Chondrocyte (in vitro differentiated cells): ENCODE results near the gene TRNT1. TPM values are rescaled to one million over a fixed set of nuclear protein-coding genes. Genes with fewer than 3 reads are reported as not detected.

Source experiments
- DNase-seq: peaks from one replicate; pipeline ENCODE4 v3.0.0; 2021; ENCODE audit warnings: mixed read lengths, low spot score
- H3K27ac Mint-ChIP-seq: one replicate; pipeline ENCODE4 v1.8.0; 2021; ENCODE audit warnings: mild to moderate bottlenecking, moderate library complexity, mixed read lengths; ENCODE audit not compliant: unreplicated experiment
- H3K27me3 Mint-ChIP-seq: 2 replicates; pipeline ENCODE4 v1.8.0; 2021; ENCODE audit warnings: low read depth, mixed read lengths
- H3K36me3 Mint-ChIP-seq: 2 replicates; pipeline ENCODE4 v1.8.0; 2021; ENCODE audit warnings: low read depth, mixed read lengths
- H3K4me1 Mint-ChIP-seq: 2 replicates; pipeline ENCODE4 v1.8.0; 2021; ENCODE audit warnings: low read depth, mild to moderate bottlenecking, mixed read lengths
- H3K4me3 Mint-ChIP-seq: one replicate; pipeline ENCODE4 v1.8.0; 2021; ENCODE audit warnings: mild to moderate bottlenecking, moderate library complexity, mixed read lengths; ENCODE audit not compliant: unreplicated experiment
- H3K9me3 Mint-ChIP-seq: 2 replicates; pipeline ENCODE4 v1.8.0; 2021; ENCODE audit warnings: low read depth, mixed read lengths
- total RNA-seq: library from RNA; stranded (reverse); gene quantifications from 3 replicates; pipeline ENCODE4 v1.2.1, GENCODE V29; 2021
- TF ChIP-seq, protein P1 (sequence below): fragments of 200-600 bp; sonication (generic); IDR thresholded peaks from 2 replicates; pipeline ENCODE4 v1.5.0; 2021; ENCODE audit warnings: antibody characterized with exemption, mild to moderate bottlenecking, moderate library complexity

TRNT1 gene
- total RNA-seq, 1 donor from 2014 or later = 24.4 TPM

DNA sequence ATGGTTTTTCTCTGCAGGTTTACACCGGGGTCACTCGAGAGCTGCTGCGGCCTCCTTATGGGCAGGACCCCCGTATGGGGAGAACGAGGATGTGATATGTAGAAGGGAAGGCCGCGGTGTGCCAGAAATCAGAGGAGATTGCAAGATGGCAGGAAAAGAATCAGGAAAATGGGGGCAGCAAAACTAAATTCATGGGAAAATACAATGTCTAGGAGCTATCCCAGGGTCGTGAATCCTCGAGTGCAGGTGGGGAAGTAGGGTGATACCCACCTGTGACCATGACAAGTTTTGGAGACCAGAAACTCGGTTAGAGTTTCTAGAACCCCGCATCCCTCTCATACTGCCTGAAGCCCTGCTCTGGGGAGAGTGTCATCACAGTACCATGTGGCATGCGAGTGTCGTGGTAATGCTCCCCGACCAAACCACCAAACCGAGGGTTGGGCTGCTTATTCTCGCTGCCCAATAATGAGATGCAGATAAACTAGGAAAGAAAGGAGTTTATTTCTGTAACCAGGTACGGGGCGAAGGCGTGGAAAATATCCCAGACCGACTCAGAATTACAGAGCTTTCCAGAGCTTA lies 781 bp downstream of the TRNT1 start:
- peak overlapping the region; percentile 99 for H3K4me3 Mint-ChIP-seq
- TF ChIP-seq, protein P1, sequence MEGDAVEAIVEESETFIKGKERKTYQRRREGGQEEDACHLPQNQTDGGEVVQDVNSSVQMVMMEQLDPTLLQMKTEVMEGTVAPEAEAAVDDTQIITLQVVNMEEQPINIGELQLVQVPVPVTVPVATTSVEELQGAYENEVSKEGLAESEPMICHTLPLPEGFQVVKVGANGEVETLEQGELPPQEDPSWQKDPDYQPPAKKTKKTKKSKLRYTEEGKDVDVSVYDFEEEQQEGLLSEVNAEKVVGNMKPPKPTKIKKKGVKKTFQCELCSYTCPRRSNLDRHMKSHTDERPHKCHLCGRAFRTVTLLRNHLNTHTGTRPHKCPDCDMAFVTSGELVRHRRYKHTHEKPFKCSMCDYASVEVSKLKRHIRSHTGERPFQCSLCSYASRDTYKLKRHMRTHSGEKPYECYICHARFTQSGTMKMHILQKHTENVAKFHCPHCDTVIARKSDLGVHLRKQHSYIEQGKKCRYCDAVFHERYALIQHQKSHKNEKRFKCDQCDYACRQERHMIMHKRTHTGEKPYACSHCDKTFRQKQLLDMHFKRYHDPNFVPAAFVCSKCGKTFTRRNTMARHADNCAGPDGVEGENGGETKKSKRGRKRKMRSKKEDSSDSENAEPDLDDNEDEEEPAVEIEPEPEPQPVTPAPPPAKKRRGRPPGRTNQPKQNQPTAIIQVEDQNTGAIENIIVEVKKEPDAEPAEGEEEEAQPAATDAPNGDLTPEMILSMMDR = no peak

DNA sequence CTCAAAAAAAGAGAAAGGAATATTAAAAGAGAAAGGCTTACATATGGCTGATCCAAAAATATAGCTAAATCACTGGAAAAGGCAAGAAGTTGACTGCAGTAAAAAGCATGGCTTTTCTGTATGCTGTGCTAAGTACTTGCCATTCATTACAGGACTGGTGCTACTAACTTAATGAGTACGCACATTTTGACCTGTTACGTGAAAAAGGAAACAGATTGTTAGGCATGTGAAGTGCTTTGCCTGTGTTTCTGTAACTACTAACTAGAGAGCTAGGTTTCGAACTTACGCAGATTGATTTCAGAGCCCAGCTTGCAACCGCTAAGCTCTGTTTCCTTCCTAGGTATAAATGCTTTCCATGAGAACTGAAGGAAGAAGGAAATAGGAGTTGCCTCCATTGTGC lies 2.8 kb downstream of the TRNT1 start:
- no peaks in the 10 kb centered on the region for H3K27me3 Mint-ChIP-seq
- no peaks in the 10 kb centered on the region for H3K9me3 Mint-ChIP-seq
- no peak overlapping the region for H3K27ac Mint-ChIP-seq
- TF ChIP-seq, protein P1 = no peak
- H3K4me3 Mint-ChIP-seq = no peak overlapping the region
- peaks cover 6% of the 10 kb centered on the region for H3K36me3 Mint-ChIP-seq
- DNase-seq = no peak
- peaks cover 31% of the 10 kb centered on the region for H3K4me1 Mint-ChIP-seq

More for the DNA sequence above, 781 bp downstream of the TRNT1 start:
- H3K27me3 Mint-ChIP-seq = no peaks in the 10 kb centered on the region
- peaks cover 6% of the 10 kb centered on the region for H3K36me3 Mint-ChIP-seq
- DNase-seq = no peak
- H3K9me3 Mint-ChIP-seq = no peaks in the 10 kb centered on the region
- peaks cover 31% of the 10 kb centered on the region for H3K4me1 Mint-ChIP-seq
- peak overlapping the region; percentile 98 for H3K27ac Mint-ChIP-seq

DNA sequence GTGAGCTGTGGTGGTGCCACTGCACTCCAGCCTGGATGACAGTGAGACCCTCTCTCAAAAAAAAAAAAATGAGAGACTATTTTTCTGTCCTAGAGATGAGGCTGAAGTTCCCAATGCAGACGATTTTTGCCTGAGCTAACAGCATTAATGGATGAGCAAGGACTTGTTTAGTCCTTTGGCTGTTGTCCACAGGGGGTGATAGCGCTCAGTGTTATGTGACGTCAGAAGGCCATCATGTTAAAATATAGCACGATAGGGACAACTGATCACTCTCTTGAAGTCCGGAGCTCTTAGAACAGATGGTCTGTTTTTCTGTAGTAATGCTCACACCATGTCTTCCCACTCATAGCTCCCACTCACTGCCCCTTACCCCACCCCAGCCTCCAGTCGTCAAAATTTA lies 6.8 kb downstream of the TRNT1 start:
- H3K4me1 Mint-ChIP-seq = peaks cover 9% of the 10 kb centered on the region
- TF ChIP-seq, protein P1 = no peak
- peaks cover 12% of the 10 kb centered on the region for H3K36me3 Mint-ChIP-seq
- no peak for DNase-seq
- no peaks in the 10 kb centered on the region for H3K9me3 Mint-ChIP-seq
- H3K4me3 Mint-ChIP-seq = no peak overlapping the region
- no peaks in the 10 kb centered on the region for H3K27me3 Mint-ChIP-seq
- no peak overlapping the region for H3K27ac Mint-ChIP-seq

DNA sequence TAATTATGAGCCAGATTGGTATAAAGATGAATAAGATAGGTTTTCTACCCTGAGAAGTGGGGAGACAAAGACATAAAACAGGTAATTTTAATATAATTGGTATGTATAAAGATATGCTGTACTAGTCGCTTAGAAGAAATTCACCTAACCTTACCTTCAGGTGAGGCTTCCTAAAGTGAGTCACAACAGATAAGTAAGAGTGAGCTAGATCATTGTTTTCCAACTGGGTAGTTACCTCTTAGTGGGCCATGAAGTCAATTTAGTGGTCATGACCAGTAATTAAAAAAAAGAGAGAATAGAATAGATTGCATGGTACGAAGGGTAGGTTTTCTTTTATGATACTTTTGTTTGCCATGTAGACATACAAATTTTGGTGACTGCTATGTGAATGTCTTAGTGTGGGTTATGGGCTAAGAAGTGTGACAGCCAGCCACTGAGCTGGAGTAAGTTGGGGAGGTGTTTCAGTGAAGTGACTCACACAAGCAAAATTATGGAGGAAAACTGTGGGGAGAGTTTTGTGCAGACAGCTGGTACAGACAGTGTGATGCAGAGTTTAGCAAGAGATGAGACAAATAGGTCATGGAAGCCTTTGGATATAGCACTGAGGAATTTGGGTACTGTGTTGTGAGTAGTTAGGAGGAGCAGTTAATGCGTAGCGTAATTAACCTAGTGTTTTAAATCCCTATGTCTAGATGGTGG lies 8.2 kb downstream of the TRNT1 start:
- TF ChIP-seq, protein P1 = no peak
- Mint-ChIP-seq H3K36me3 (peaks cover 14% of the 10 kb centered on the region), H3K4me3 (no peak overlapping the region), H3K4me1 (peaks cover 3% of the 10 kb centered on the region), H3K9me3 (no peaks in the 10 kb centered on the region), H3K27me3 (no peaks in the 10 kb centered on the region), H3K27ac (no peak overlapping the region)
- DNase-seq = no peak

DNA sequence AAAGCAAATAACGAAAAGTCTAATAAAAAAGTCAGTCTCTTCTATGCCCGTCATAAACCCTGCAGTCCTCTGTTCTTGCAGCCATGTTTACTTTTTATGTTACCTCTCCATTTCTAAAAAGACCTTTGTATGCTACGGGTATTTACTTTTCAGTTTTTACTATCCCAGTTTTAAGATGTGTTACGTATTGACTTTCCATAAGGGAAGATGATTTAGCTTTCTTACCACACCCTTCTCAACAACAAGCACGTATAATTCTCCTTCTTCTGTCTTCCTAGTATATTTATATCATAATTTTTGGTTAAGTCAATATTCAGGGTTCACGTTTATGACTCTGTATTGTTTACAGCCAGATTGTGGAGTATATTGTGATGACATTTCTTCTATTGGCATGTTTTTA lies 10.8 kb downstream of the TRNT1 start:
- Mint-ChIP-seq H3K27ac (no peak overlapping the region), H3K36me3 (peaks cover 21% of the 10 kb centered on the region), H3K9me3 (no peaks in the 10 kb centered on the region), H3K27me3 (no peaks in the 10 kb centered on the region), H3K4me1 (peaks cover 3% of the 10 kb centered on the region), H3K4me3 (no peak overlapping the region)
- no peak for DNase-seq
- TF ChIP-seq, protein P1 = no peak
